Activated CD8-positive, alpha-beta T cell treated with anti-CD3 and anti-CD28 coated beads, Interleukin-2, amount 10 ng/mL, durations not matched to agents 7 days and 5 days (primary cell): ENCODE measurements around the gene CNMD. TPM values are rescaled to one million over a fixed set of nuclear protein-coding genes. Genes with fewer than 3 reads are reported as not detected.
A peak's percentile ranks its signal among the peaks of the same experiment; 100 is the strongest.
"Not testable (repeated sequence)": the region's sequence is repeated elsewhere in the genome, so short reads cannot be mapped to it uniquely, and the experiment has no call there.

Source experiments
- ATAC-seq: fragments of 150-1000 bp; cut with Tn5 transposase; one replicate; pipeline ENCODE4 v1.10.0; 2021; ENCODE audit warnings: moderate library complexity
- CTCF ChIA-PET: fragments of 350-600 bp; sonication (Branson Sonifier 250); formaldehyde crosslinking; loops from one replicate; lab custom pipeline; 2021; ENCODE audit warnings: antibody characterized with exemption; lab: Charles Lee
- POLR2A ChIA-PET: fragments of 350-600 bp; sonication (Branson Sonifier 250); formaldehyde crosslinking; loops from one replicate; lab custom pipeline; 2021; ENCODE audit warnings: antibody characterized with exemption; lab: Charles Lee
- DNase-seq: peaks from one replicate; pipeline ENCODE4 v3.0.0-alpha.2; 2020
- H3K27ac Mint-ChIP-seq: one replicate; pipeline ENCODE4 v1.8.0; 2021; ENCODE audit warnings: mild to moderate bottlenecking, mixed read lengths
- H3K27me3 Mint-ChIP-seq: one replicate; pipeline ENCODE4 v1.8.0; 2021; ENCODE audit warnings: low read depth, mixed read lengths
- H3K36me3 Mint-ChIP-seq: one replicate; pipeline ENCODE4 v1.8.0; 2021; ENCODE audit warnings: low read depth, mixed read lengths
- H3K4me1 Mint-ChIP-seq: one replicate; pipeline ENCODE4 v1.8.0; 2021; ENCODE audit warnings: low read depth, mixed read lengths
- H3K4me3 Mint-ChIP-seq: one replicate; pipeline ENCODE4 v1.8.0; 2021; ENCODE audit warnings: mild to moderate bottlenecking, mixed read lengths
- H3K9me3 Mint-ChIP-seq: one replicate; pipeline ENCODE4 v1.8.0; 2022; ENCODE audit warnings: mixed read lengths; ENCODE audit not compliant: insufficient read depth
- total RNA-seq, 2 experiments: library from RNA; stranded (reverse); gene quantifications; one replicate each; pipeline ENCODE4 v1.2.3, GENCODE V29; 2021

The CNMD gene
- total RNA-seq, 2 experiments from 2014 or later: not detected

GRCh38 chr13:52738719-52739467 lies 727 bp downstream of the CNMD start:
- Mint-ChIP-seq H3K9me3 (no peaks in the 10 kb centered on the region), H3K4me3 (no peak overlapping the region), H3K27ac (no peak overlapping the region), H3K36me3 (no peaks in the 10 kb centered on the region), H3K27me3 (peaks cover 47% of the 10 kb centered on the region), H3K4me1 (peaks cover 7% of the 10 kb centered on the region)
- peak; percentile 30 for DNase-seq
- CTCF ChIA-PET: interaction anchor here (1.0 to 1.7 kb wide), 4 partner anchors 12 to 87 kb away, joined by 3 to 6 read pairs (median 3); partner anchors contain the start of gene SUGT1
- POLR2A ChIA-PET: no interaction called here
- ATAC-seq: peak; percentile 72

DNA sequence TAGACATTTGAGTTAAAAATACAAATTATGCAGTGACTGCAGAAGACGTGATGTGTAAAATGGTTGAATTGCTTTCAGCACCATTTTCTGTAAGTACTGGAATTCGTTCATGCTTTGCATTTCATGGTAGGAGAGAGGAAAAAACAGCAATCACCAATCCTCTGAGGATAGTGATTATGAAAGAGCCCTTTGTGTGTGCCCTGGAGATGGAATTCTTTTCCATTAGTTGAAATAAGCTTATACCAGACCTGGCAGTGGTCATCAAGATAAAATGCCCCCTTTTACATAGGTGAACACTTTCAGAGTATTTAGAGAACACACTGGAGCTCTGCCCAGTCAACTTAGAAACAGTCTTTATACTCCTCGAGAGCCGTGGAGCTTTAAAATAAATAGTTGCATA lies 1.7 kb downstream of the CNMD start:
- Mint-ChIP-seq H3K9me3 (no peaks in the 10 kb centered on the region), H3K27ac (no peak overlapping the region), H3K4me1 (peaks cover 7% of the 10 kb centered on the region), H3K36me3 (no peaks in the 10 kb centered on the region), H3K27me3 (peaks cover 46% of the 10 kb centered on the region), H3K4me3 (no peak overlapping the region)
- POLR2A ChIA-PET: no interaction called here
- ATAC-seq (no peak), DNase-seq (no peak)
- CTCF ChIA-PET: interaction anchor here (1.1 to 1.7 kb wide), 3 partner anchors 11 to 72 kb away, joined by 3 to 6 read pairs (median 3); no protein-coding TSS in a partner anchor

DNA sequence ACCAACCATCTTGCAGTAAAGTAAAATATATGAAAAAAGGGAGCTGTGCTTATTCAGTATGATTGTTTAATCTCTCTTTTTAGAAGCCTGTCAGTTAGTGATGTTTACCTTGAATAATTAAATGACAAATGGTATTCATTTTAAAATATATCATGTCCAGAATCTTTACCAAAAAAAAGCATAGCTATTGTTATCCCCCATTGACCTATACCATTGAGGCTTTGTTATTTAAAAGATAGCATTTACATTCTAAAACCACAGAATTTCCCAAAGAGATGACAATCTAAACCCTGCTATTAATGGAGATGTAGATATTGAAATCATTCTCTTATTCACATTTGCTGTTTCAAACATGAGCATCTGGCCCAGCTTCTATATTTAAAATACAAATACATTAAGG lies 2.2 kb downstream of the CNMD start:
- no peak for ATAC-seq
- Mint-ChIP-seq H3K9me3 (no peaks in the 10 kb centered on the region), H3K27ac (no peak overlapping the region), H3K27me3 (peaks cover 42% of the 10 kb centered on the region), H3K4me3 (no peak overlapping the region), H3K4me1 (peaks cover 7% of the 10 kb centered on the region), H3K36me3 (no peaks in the 10 kb centered on the region)
- CTCF ChIA-PET: interaction anchor here (1.1 kb wide), 1 partner anchor 24 kb away, joined by 3 read pairs; no protein-coding TSS in a partner anchor
- POLR2A ChIA-PET: no interaction called here
- DNase-seq: no peak

DNA sequence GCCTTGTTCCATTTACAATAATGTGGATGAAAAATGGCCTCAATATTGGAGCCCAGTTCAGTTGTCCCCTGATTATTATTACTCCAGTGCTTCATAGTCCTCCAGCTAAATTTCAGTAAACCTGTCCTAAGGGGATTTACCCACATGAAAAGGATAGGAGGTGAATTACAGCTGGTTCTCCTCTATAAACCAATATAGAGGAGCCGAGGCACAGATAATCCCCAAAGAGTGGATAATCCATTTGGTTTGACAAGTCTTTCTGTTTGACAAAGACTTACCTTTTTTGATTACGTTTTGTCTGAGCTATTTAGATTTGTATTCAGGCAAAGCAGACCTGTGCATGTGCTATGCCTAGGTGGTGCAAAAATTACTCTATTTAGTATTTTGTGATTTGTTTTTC lies 2.7 kb downstream of the CNMD start:
- Mint-ChIP-seq H3K9me3 (no peaks in the 10 kb centered on the region), H3K36me3 (no peaks in the 10 kb centered on the region), H3K4me3 (no peak overlapping the region), H3K27me3 (peaks cover 41% of the 10 kb centered on the region), H3K4me1 (peaks cover 7% of the 10 kb centered on the region), H3K27ac (no peak overlapping the region)
- CTCF ChIA-PET: no interaction called here
- DNase-seq (no peak), ATAC-seq (no peak)
- POLR2A ChIA-PET: no interaction called here

- POLR2A ChIA-PET: no interaction called here
- Mint-ChIP-seq H3K4me3 (no peak overlapping the region), H3K9me3 (no peaks in the 10 kb centered on the region), H3K27ac (no peak overlapping the region), H3K27me3 (peaks cover 21% of the 10 kb centered on the region), H3K36me3 (no peaks in the 10 kb centered on the region), H3K4me1 (peaks cover 3% of the 10 kb centered on the region)
- ATAC-seq (no peak), DNase-seq (no peak)
- CTCF ChIA-PET: no interaction called here
Observed at GRCh38 chr13:52734075-52734623, 5.5 kb downstream of the CNMD start.

DNA sequence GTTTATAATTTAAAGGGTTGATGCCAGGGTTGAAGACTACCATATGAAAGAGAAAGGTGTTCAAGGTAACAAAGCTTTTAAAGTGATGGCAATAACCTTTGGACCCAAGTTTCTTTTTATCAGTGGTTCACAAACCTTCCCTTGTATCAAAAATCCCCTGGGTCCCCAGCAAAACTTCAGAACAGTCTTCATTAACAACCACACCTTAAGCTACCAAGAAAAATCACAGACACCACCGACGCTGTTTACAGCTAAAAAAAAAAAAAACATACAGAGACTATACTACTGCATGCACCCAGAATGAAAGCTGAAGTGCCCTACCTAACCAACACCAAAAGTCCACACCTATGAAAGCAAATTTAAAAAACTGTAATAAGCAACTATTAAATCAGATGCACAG lies 13.4 kb downstream of the CNMD start:
- Mint-ChIP-seq H3K4me3 (no peak overlapping the region), H3K27ac (no peak overlapping the region), H3K27me3 (peaks cover 3% of the 10 kb centered on the region), H3K36me3 (no peaks in the 10 kb centered on the region), H3K9me3 (no peaks in the 10 kb centered on the region), H3K4me1 (no peaks in the 10 kb centered on the region)
- ATAC-seq: no peak
- no peak for DNase-seq
- ChIA-PET CTCF (interaction anchor here (1.0 kb wide), 1 partner anchor 12 kb away, joined by 3 read pairs; no protein-coding TSS in a partner anchor), POLR2A (no interaction called here)

GRCh38 chr13:52725302-52725701 lies 14.3 kb downstream of the CNMD start:
- CTCF ChIA-PET: no interaction called here
- DNase-seq: no peak

DNA sequence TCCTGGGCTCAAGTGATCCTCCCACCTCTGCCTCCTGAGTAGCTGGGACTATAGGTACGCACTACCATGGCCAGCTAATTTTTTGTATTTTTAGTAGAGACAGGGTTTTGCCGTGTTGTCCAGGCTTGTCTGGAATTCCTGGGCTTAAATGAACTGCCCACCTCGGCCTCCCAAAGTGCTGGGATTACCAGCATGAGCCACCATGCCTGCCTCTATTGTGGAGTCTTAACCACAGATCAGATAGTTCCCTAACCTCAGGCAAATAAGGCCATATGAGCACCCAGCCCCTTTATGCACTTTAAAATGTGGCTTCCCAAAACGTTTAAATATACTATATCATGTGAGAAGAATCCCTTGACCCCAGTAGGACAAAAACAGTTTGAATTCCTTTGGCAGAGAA lies 16.4 kb downstream of the CNMD start:
- Mint-ChIP-seq H3K4me1 (no peaks in the 10 kb centered on the region), H3K27me3 (peaks cover 9% of the 10 kb centered on the region), H3K9me3 (no peaks in the 10 kb centered on the region), H3K4me3 (no peak overlapping the region), H3K27ac (no peak overlapping the region), H3K36me3 (no peaks in the 10 kb centered on the region)
- POLR2A ChIA-PET: no interaction called here
- DNase-seq: no peak
- CTCF ChIA-PET: no interaction called here
- ATAC-seq: no peak

More at GRCh38 chr13:52725302-52725701, 14.3 kb downstream of the CNMD start:
- H3K27me3 Mint-ChIP-seq: peaks cover 3% of the 10 kb centered on the region
- H3K4me1 Mint-ChIP-seq: no peaks in the 10 kb centered on the region
- H3K4me3 Mint-ChIP-seq: no peak overlapping the region
- ATAC-seq: no peak
- no peak overlapping the region for H3K27ac Mint-ChIP-seq
- H3K36me3 Mint-ChIP-seq: no peaks in the 10 kb centered on the region
- no peaks in the 10 kb centered on the region for H3K9me3 Mint-ChIP-seq
- POLR2A ChIA-PET: no interaction called here

GRCh38 chr13:52721356-52721755 lies 18.3 kb downstream of the CNMD start:
- H3K36me3 Mint-ChIP-seq, H3K9me3 Mint-ChIP-seq, DNase-seq, H3K27ac Mint-ChIP-seq, POLR2A ChIA-PET, ATAC-seq, H3K4me1 Mint-ChIP-seq, H3K4me3 Mint-ChIP-seq, CTCF ChIA-PET: not testable (repeated sequence)
- peaks cover 12% of the 10 kb centered on the region for H3K27me3 Mint-ChIP-seq

- H3K27me3 Mint-ChIP-seq: peaks cover 16% of the 10 kb centered on the region
- DNase-seq, H3K36me3 Mint-ChIP-seq, H3K4me1 Mint-ChIP-seq, H3K4me3 Mint-ChIP-seq, CTCF ChIA-PET, H3K9me3 Mint-ChIP-seq, ATAC-seq, POLR2A ChIA-PET, H3K27ac Mint-ChIP-seq: not testable (repeated sequence)
Observed at GRCh38 chr13:52720904-52721303, 18.7 kb downstream of the CNMD start.

- Mint-ChIP-seq H3K36me3 (no peaks in the 10 kb centered on the region), H3K27ac (no peak overlapping the region)
Observed at GRCh38 chr13:52713894-52714293, 25.7 kb downstream of the CNMD start.

DNA sequence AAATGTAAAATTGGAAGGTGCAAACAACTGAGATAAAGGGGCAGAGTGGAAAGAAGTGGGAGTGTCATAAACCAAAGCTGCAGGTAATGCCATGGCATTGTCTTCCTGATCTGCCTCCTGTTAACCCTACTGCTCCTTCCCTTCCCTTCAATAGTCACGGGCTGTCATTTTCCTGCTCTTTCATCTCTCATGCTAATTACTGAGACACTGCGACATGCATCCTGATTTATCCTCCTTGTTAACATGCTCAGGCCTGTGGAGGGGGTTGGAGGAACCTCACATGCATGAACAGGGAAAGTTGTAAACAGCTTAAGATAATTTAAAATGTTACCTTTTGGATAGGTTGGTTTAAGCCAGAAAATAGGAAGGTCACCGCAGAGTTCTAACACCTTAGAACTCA lies 27.2 kb downstream of the CNMD start:
- Mint-ChIP-seq H3K36me3 (no peaks in the 10 kb centered on the region), H3K27me3 (peaks cover 12% of the 10 kb centered on the region), H3K4me3 (no peak overlapping the region), H3K9me3 (no peaks in the 10 kb centered on the region), H3K27ac (no peak overlapping the region), H3K4me1 (no peaks in the 10 kb centered on the region)
- ChIA-PET CTCF (interaction anchor here (1.5 kb wide), 1 partner anchor 8 kb away, joined by 5 read pairs; no protein-coding TSS in a partner anchor), POLR2A (no interaction called here)
- DNase-seq (no peak), ATAC-seq (no peak)

More at GRCh38 chr13:52713894-52714293, 25.7 kb downstream of the CNMD start:
- ChIA-PET CTCF (interaction anchor here (1.5 kb wide), 2 partner anchors 10 to 69 kb away, joined by 3 to 5 read pairs; no protein-coding TSS in a partner anchor), POLR2A (no interaction called here)
- H3K9me3 Mint-ChIP-seq: no peaks in the 10 kb centered on the region
- H3K27me3 Mint-ChIP-seq: peaks cover 18% of the 10 kb centered on the region
- DNase-seq (no peak), ATAC-seq (no peak)
- H3K4me1 Mint-ChIP-seq: no peaks in the 10 kb centered on the region
- H3K4me3 Mint-ChIP-seq: no peak overlapping the region
